Testis (tissue), 2 donors: ENCODE results near the gene ANKRD18B.
"Not testable (repeated sequence)": the region's sequence is repeated elsewhere in the genome, so short reads cannot be mapped to it uniquely, and the experiment has no call there.

Source experiments
- POLR2A ChIP-seq: fragments of 450-650 bp; IDR thresholded peaks from one replicate; pipeline ENCODE4 v1.6.1; 2017; ENCODE audit warnings: antibody characterized with exemption, mild to moderate bottlenecking, moderate library complexity
- TF ChIP-seq, protein P1 (sequence below), 3 experiments: fragments of 450-650 bp in 2 of 3; fragments of 200-600 bp in 1 of 3; sonication (generic) in 1 of 3; IDR thresholded peaks; one replicate each; pipeline ENCODE4 v1.5.1; 2016 to 2019; ENCODE audit warnings: antibody characterized with exemption in 3 of 3, mild to moderate bottlenecking in 2 of 3, moderate library complexity in 1 of 3

DNA sequence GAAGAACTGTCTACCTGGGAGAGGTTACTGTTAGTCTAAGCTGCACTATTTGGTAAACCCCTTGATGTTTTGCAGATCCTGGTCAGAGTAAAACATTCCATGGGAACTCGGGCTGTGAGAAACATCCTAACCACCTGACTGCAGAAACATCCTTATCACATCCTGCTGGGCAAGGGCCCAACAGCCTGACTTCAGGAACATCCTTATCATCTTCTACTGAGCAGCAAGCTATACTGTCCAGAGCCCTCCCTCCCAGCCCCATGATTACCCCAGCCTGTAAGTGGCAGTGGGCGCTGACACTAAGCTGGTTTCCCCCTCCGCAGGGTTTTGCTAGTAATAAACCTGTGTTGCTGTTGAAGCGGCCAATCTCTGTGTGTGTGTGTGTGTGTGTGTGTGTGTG, 80.9 kb downstream of the ANKRD18B start:
- TF ChIP-seq, protein P1, sequence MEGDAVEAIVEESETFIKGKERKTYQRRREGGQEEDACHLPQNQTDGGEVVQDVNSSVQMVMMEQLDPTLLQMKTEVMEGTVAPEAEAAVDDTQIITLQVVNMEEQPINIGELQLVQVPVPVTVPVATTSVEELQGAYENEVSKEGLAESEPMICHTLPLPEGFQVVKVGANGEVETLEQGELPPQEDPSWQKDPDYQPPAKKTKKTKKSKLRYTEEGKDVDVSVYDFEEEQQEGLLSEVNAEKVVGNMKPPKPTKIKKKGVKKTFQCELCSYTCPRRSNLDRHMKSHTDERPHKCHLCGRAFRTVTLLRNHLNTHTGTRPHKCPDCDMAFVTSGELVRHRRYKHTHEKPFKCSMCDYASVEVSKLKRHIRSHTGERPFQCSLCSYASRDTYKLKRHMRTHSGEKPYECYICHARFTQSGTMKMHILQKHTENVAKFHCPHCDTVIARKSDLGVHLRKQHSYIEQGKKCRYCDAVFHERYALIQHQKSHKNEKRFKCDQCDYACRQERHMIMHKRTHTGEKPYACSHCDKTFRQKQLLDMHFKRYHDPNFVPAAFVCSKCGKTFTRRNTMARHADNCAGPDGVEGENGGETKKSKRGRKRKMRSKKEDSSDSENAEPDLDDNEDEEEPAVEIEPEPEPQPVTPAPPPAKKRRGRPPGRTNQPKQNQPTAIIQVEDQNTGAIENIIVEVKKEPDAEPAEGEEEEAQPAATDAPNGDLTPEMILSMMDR (IDR thresholded peaks at IDR 0.05), result not testable (repeated sequence)
- TF ChIP-seq POLR2A, result not testable (repeated sequence)
